GM12865 (cell line): ENCODE data around the gene DDX19B.
A peak's percentile ranks its signal among the peaks of the same experiment; 100 is the strongest.

Experiments
- DNase-seq: peaks from one replicate; pipeline ENCODE4 v3.0.0; 2010; ENCODE audit warnings: low read depth
- H3K4me3 ChIP-seq: 2 replicates; pipeline ENCODE4 v1.5.1; 2011; ENCODE audit warnings: mild to moderate bottlenecking, low read depth, low read length, control low read depth
- TF ChIP-seq, protein P1 (sequence below): IDR thresholded peaks from 2 replicates; pipeline ENCODE4 v1.5.1; 2011; ENCODE audit warnings: low read length, control low read depth, low read depth, inconsistent platforms; ENCODE audit not compliant: insufficient read depth; ENCODE audit errors: missing control alignments

Gene DDX19B

GRCh38 chr16:70377782-70378181 lies 78.8 kb downstream of the DDX19B start:
- TF ChIP-seq, protein P1, sequence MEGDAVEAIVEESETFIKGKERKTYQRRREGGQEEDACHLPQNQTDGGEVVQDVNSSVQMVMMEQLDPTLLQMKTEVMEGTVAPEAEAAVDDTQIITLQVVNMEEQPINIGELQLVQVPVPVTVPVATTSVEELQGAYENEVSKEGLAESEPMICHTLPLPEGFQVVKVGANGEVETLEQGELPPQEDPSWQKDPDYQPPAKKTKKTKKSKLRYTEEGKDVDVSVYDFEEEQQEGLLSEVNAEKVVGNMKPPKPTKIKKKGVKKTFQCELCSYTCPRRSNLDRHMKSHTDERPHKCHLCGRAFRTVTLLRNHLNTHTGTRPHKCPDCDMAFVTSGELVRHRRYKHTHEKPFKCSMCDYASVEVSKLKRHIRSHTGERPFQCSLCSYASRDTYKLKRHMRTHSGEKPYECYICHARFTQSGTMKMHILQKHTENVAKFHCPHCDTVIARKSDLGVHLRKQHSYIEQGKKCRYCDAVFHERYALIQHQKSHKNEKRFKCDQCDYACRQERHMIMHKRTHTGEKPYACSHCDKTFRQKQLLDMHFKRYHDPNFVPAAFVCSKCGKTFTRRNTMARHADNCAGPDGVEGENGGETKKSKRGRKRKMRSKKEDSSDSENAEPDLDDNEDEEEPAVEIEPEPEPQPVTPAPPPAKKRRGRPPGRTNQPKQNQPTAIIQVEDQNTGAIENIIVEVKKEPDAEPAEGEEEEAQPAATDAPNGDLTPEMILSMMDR, result no peak

DNA sequence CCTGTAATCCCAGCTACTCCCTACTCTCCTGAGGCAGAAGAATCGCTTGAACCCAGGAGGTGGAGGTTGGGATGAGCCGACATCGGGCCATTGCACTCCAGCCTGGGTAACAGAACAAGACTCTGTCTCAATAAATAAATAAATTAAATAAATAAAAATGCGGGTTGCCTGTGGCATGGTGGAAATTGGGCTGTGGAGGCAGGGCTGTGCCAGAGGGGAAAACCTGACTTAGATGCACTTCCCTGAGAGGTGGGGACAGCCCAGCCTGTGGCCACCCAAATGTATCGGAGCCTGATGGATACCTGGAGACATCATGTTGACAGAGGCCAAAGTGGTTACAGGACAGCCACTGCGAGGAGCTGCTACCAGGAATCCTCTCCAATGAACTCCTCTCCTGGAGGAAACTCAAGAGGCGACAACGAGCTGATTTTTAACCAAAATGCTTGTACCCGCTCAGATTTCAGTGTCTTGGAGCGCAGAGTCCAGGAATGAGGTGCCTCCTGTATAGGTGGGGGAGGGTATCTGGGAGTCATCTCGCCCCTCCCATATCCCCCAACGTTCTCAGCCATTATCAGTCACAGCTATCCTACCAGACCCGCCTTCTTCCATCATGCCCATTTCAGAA lies 80.0 kb downstream of the DDX19B start:
- H3K4me3 ChIP-seq, result no peak overlapping the region
- DNase-seq, result no peak
- TF ChIP-seq, protein P1, result no peak

More at GRCh38 chr16:70377782-70378181, 78.8 kb downstream of the DDX19B start:
- no peak overlapping the region for H3K4me3 ChIP-seq
- no peak for DNase-seq

GRCh38 chr16:70380248-70380918 lies 81.4 kb downstream of the DDX19B start:
- DNase-seq, result peak; percentile 79
- peak overlapping the region; percentile 57 for H3K4me3 ChIP-seq
- TF ChIP-seq, protein P1, result no peak

- H3K4me3 ChIP-seq, result peak overlapping the region; percentile 57
- DNase-seq, result peak; percentile 99
- TF ChIP-seq, protein P1, result peak; percentile 29
These were observed 82.1 kb downstream of the DDX19B start for GRCh38 chr16:70380919-70381603.

- TF ChIP-seq, protein P1, result no peak
- DNase-seq, result no peak
- peak overlapping the region; percentile 57 for H3K4me3 ChIP-seq
These were observed 82.8 kb downstream of the DDX19B start for GRCh38 chr16:70381604-70382342.

- DNase-seq, result no peak
- TF ChIP-seq, protein P1, result no peak
- H3K4me3 ChIP-seq, result no peak overlapping the region
These were observed 84.5 kb downstream of the DDX19B start for GRCh38 chr16:70383421-70383960.
